ENCODE measurements around the gene CCDC86.

Gene CCDC86

GRCh38 chr11:60899046-60899936 is 57.4 kb downstream of the CCDC86 start:
- ATAC-seq, result peak; percentile 86 to 93

- no peak for ATAC-seq
Observed at GRCh38 chr11:60899977-60900376, 58.1 kb downstream of the CCDC86 start.
